HG03175 (cell line): ENCODE results near the gene KBTBD13.

Experiments used
- ATAC-seq: cut with Tn5 transposase; IDR thresholded peaks from one replicate; pipeline ENCODE4 v1.9.1; 2021; ENCODE audit warnings: mild to moderate bottlenecking, moderate library complexity; ENCODE audit not compliant: unreplicated experiment

The KBTBD13 gene

GRCh38 chr15:65105038-65105437 is 28.5 kb downstream of the KBTBD13 start:
- ATAC-seq, result no peak

GRCh38 chr15:65106011-65106590 is 29.6 kb downstream of the KBTBD13 start:
- ATAC-seq, result no peak

GRCh38 chr15:65110676-65111292 is 34.2 kb downstream of the KBTBD13 start:
- ATAC-seq, result no peak

- no peak for ATAC-seq
Measured at GRCh38 chr15:65115086-65115485, 38.5 kb downstream of the KBTBD13 start, which contains the start of gene UBAP1L. UBAP1L (minus strand) TSS chr15:65115200; CDS start chr15:65106215, 8,985 bp downstream.

GRCh38 chr15:65115542-65115941 is 39.0 kb downstream of the KBTBD13 start:
- no peak for ATAC-seq
